ENCODE results near the gene CNNM2.
"Not testable (repeated sequence)": the region's sequence is repeated elsewhere in the genome, so short reads cannot be mapped to it uniquely, and the experiment has no call there.

The CNNM2 gene

GRCh38 chr10:103042129-103042528 lies 124.0 kb downstream of the CNNM2 start:
- no peak for DNase-seq

GRCh38 chr10:103042908-103043307 lies 124.8 kb downstream of the CNNM2 start:
- no peak for DNase-seq

- DNase-seq: no peak
Observed at GRCh38 chr10:103044942-103045489, 126.9 kb downstream of the CNNM2 start.

GRCh38 chr10:103045961-103046360 lies 127.9 kb downstream of the CNNM2 start:
- no peak for DNase-seq

GRCh38 chr10:103047381-103047780 lies 129.3 kb downstream of the CNNM2 start:
- no peak for DNase-seq

GRCh38 chr10:103049237-103049636 lies 131.1 kb downstream of the CNNM2 start:
- DNase-seq: no peak

- peak; percentile 72 for DNase-seq
Observed at GRCh38 chr10:103053659-103054581, 135.8 kb downstream of the CNNM2 start.

- no peak for DNase-seq
Observed at GRCh38 chr10:103054621-103055020, 136.5 kb downstream of the CNNM2 start.

- no peak for DNase-seq
Observed at GRCh38 chr10:103055105-103055504, 137.0 kb downstream of the CNNM2 start.

- DNase-seq: no peak
Observed at GRCh38 chr10:103058034-103058433, 139.9 kb downstream of the CNNM2 start.

GRCh38 chr10:103060575-103060974 lies 142.5 kb downstream of the CNNM2 start:
- no peak for DNase-seq

GRCh38 chr10:103062854-103063590 lies 144.9 kb downstream of the CNNM2 start:
- DNase-seq: peak; percentile 40

- DNase-seq: no peak
Observed at GRCh38 chr10:103064956-103065355, 146.9 kb downstream of the CNNM2 start.

- DNase-seq: no peak
Observed at GRCh38 chr10:103066141-103067098, 148.3 kb downstream of the CNNM2 start.

GRCh38 chr10:103067099-103067477 lies 149.0 kb downstream of the CNNM2 start:
- not testable (repeated sequence) for DNase-seq

- no peak for DNase-seq
Observed at GRCh38 chr10:103067484-103067883, 149.4 kb downstream of the CNNM2 start.

GRCh38 chr10:103067956-103068355 lies 149.9 kb downstream of the CNNM2 start:
- DNase-seq: no peak

GRCh38 chr10:103069453-103070331 lies 151.6 kb downstream of the CNNM2 start:
- peak; percentile 70 for DNase-seq

GRCh38 chr10:103072276-103072675 lies 154.2 kb downstream of the CNNM2 start:
- no peak for DNase-seq

GRCh38 chr10:103072891-103073290 lies 154.8 kb downstream of the CNNM2 start:
- no peak for DNase-seq

- no peak for DNase-seq
Observed at GRCh38 chr10:103077020-103077419, 158.9 kb downstream of the CNNM2 start.

All from hematopoietic multipotent progenitor cell treated with erythropoietin and hydrocortisone succinate and interleukin-3 and kit ligand, for 8 days (in vitro differentiated cells).